GM19328 (cell line): Measurements from ENCODE around the gene MAD1L1.
"Not testable (repeated sequence)": the region's sequence is repeated elsewhere in the genome, so short reads cannot be mapped to it uniquely, and the experiment has no call there.

Experiments
- ATAC-seq: cut with Tn5 transposase; IDR thresholded peaks from one replicate; pipeline ENCODE4 v1.9.1; 2021; ENCODE audit warnings: mild to moderate bottlenecking, moderate library complexity; ENCODE audit not compliant: unreplicated experiment

Gene MAD1L1

GRCh38 chr7:1893451-1893850, 339.3 kb downstream of the MAD1L1 start:
- ATAC-seq = no peak

- ATAC-seq = no peak
Measured at GRCh38 chr7:1893036-1893435, 339.7 kb downstream of the MAD1L1 start.

GRCh38 chr7:1892011-1892965, 340.5 kb downstream of the MAD1L1 start:
- no peak for ATAC-seq

DNA sequence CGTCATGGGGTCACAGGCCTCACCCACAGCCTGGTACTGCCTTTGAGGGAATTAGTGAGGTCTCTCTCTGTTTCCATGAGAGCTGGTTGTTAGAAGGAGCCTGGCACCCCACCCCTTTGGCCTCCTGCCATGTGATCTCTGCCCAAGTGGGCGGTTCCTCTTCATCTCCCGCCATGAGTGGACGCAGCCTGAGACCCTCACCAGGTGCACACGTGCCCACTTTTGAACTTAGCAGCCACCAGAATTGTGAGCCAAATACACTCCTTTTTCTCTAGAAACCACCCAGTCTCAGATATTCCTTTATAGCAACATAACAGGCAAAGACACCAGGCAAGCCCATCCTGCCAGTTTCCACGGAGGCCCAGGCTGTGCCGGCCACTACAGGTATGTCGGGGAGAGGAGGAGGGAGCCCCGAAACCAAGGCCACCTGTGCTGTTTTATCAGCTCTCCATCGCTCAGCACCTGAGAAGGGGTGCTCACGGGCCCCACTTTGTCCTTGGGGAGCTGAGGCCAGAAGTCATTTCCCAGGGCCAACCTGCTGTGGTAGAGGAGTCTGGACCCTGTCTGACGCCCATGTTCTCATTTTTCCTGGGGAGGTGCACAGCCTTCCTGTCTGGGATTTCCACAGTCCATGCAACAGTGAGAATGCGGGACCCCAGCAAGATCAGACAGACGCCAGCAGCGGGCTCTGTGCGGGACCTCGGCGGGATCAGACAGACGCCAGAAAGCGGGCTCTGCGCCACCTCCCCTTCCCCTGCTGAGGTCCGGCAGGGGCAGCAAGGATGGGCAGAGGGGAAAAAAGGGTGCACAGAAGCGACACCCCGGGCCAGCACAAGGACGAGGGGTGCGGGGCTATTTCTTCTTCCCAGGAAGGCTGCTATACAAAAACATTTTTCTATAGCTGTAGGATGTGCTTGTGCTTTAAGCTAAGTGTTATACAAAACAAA, 342.2 kb downstream of the MAD1L1 start:
- no peak for ATAC-seq

- no peak for ATAC-seq
Measured at GRCh38 chr7:1889556-1890181, 343.1 kb downstream of the MAD1L1 start.

DNA sequence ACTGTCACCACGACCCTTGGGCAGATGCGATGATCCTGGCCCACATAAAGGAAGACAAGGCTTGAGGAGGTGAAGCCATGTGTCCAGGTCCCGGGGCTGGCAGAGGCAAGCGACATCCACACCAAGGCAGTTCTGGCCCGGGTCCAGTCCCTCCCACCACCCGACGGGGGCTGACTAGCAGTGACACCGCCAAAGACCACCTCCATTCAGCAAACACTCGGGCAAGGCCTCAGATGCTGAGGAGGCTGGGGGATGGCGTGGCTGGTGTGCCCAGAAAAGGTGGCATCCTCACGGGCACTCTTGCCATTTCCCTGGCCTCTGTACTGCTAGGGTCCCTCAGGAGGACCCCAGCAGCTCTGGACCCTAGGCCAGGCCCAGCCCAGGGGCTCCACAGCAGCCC, 343.7 kb downstream of the MAD1L1 start:
- ATAC-seq = no peak

DNA sequence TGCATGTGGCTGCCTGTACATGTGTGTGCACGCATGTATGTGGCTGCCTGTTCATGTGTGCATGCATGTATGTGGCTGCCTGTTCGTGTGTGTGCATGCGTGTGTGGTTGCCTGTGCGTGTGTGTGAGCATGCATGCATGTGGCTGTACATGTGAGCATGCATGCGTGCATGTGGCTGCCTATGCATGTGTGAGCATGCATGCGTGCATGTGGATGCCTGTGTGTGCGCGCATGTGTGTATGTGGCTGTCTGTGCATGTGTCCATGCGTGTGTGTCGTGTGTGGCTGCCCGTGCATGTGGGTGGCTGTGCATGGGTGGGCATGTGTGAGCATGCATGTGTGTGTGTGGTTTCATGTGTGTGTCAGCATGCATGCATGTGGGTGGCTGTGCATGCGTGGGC, 344.3 kb downstream of the MAD1L1 start:
- ATAC-seq = no peak

DNA sequence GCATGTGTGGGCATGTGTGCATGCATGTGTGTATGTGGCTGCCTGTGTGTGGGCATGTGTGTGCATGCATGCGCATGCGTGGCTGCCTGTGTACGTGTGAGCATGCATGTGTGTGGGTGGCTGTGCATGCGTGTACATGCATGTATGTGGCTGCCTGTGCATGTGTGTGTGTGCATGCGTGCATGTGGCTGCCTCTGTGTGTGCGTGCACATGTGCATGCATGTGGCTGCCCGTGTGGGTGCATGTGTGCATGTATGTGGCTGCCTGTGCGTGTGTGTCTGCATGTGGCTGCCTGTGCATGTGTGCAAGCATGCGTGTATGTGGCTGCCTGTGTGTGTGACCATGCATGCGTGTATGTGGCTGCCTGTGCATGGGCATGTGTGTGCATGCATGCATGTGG, 345.5 kb downstream of the MAD1L1 start:
- no peak for ATAC-seq

DNA sequence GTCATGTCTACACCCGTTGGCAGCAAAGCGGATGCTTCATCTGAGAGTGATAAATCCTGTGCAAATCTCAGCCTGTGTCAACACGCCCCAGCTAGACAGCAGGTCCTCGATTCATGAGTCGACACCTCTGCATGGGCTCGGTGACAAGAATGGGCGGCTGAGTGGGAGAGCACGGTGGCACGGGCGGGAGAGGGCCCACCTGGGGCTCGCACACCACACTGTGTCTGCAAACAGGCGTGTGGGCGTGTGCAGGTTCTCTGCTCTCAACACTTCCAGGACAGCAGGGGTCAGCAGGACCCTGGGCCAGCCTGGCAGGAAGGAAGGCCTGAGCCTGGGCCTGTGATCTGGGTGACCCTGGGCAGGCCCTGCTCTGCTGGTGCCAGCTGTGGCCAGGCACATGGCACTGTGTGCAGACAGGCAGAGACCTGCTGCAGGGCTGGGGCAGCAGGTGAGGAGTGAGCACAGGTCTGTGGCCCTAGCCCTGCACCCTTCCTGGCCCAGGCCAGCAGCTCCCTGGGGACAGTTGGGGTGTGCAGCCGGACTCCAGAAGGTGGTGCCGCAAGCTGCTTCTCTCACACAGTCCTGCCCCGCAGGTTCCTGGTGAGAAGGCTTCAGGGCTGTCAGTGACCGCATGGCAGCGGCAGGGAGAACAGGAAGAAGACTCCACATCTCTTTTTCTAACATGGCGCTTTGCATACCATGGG, 346.2 kb downstream of the MAD1L1 start:
- ATAC-seq = no peak

- ATAC-seq = no peak
Measured at GRCh38 chr7:1885465-1886226, 347.1 kb downstream of the MAD1L1 start.

GRCh38 chr7:1884583-1885350, 348.0 kb downstream of the MAD1L1 start:
- no peak for ATAC-seq

GRCh38 chr7:1883834-1884582, 348.7 kb downstream of the MAD1L1 start:
- ATAC-seq = no peak

DNA sequence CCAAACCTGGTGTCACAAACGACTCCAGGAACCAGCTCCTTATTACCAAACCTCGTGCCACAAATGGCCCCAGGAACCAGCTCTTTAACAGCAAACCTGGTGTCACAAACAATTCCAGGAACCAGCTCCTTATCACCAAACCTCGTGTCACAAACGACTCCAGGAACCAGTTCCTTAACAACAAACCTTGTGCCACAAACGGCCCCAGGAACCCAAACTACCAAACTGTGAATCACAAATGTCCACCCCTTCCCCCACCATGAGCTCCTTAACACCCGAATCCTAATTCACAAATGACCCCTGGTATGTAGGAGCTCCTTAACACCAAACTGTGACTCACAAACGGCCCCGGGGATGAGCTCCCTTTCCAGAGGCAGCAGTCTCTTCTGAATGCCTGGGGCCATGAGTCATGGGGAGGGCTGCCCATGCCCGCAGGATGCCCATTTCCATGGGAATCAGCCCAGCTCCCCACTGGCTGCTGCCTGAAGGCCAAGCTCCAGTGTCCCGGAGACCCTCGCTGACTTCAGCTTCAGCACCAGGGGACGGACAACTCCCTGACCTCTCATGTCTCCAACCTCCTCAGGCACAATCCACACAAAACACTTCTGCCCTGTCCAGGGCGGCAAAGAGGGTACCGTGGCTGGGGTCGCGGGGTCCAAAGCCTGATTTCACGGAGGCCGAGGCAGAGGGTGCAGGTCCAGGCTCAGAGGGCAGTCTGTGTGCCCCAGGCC, 349.5 kb downstream of the MAD1L1 start:
- ATAC-seq = no peak

GRCh38 chr7:1882451-1882850, 350.3 kb downstream of the MAD1L1 start:
- ATAC-seq = no peak

DNA sequence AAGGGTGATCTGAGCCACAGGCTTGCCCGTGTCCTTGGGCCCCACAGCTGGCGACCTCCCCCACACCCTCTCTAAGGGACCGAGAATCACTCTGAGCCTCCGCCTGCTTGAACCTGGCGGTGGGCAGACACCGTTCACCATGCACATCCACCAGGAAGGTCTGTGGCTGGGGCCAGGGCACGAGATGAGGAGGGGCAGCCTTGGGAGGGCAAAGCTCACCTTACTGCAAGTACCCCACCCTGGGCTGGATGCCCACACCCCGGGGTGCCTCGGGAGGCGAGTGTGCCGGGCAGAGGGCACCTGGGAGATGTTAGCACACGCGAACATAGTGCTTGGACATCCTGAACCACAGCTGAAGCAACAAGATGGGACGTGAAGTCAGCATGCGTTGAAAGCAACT, 350.8 kb downstream of the MAD1L1 start:
- ATAC-seq = no peak

- ATAC-seq = not testable (repeated sequence)
Measured at GRCh38 chr7:1876641-1877040, 356.1 kb downstream of the MAD1L1 start.

DNA sequence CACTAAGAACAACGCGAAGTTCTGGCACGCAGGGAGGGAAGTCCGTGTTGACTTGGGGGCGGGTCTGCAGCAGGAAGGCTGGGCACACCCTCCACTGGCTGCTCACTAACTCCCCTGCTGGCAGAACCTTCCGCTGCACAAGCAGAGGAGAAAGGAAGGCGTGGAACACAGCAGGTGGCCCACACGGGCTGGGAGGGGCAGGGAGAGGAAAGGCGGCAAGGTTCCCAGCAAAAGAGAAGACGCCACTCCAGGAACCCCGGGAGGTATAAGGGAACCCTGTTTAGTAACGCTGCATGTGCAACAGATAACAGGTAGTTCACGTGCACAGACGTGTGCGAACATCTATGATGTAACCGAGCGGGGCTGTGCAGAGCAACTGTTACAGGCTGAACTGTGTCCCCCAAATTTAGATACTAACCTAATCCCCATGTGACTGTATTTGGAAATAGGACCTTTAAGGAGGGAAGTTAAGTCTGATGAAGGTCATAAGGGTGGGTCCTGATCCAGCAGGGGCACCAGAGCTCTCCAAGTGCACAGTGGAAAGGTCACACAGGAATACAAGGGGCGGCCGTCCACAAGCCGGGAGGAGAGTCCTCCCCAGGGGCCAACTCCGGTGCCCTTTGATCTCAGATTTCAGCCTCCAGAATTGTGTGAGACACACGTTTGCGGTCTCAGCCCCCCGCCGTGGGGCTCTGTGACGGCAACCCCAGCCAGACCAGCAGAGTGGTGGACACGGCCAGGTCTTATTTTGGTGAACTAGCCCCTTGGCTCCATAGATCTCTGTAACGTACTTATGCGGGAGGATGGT, 357.1 kb downstream of the MAD1L1 start:
- not testable (repeated sequence) for ATAC-seq
